OCI-LY3 (cell line): ENCODE results near the gene MYL5.

Experiments used
- H2AFZ ChIP-seq: fragments of 200-600, 300-600 bp; shearing (Covaris generic); 2 replicates; pipeline ENCODE4 v1.6.0; 2014; ENCODE audit warnings: antibody characterized with exemption, low read depth, low read length
- H3K27ac ChIP-seq: fragments of 200-600, 300-600 bp; sonication (generic); 2 replicates; pipeline ENCODE4 v1.5.1; 2014; ENCODE audit warnings: mild to moderate bottlenecking, low read length, moderate library complexity, mixed read lengths
- H3K27me3 ChIP-seq: fragments of 200-600, 300-600 bp; sonication (generic); 2 replicates; pipeline ENCODE4 v1.6.1; 2014; ENCODE audit warnings: low read depth, low read length, mixed read lengths
- H3K36me3 ChIP-seq: fragments of 200-600, 300-600 bp; sonication (generic); replicated peaks from 2 replicates; pipeline ENCODE3; 2014; ENCODE audit warnings: low read depth, low read length, mixed read lengths
- H3K4me1 ChIP-seq: fragments of 300-600, 200-600 bp; sonication (generic); 2 replicates; pipeline ENCODE4 v1.6.1; 2014; ENCODE audit warnings: low read length, mixed read lengths
- H3K4me2 ChIP-seq: fragments of 200-600, 300-600 bp; sonication (generic); 2 replicates; pipeline ENCODE4 v1.6.1; 2014; ENCODE audit warnings: low read length, mixed read lengths
- H3K4me3 ChIP-seq: fragments of 300-600, 200-600 bp; sonication (generic); 2 replicates; pipeline ENCODE4 v1.5.1; 2014; ENCODE audit warnings: antibody characterized with exemption, mild to moderate bottlenecking, low read length, moderate library complexity
- H3K79me2 ChIP-seq: fragments of 300-600, 200-600 bp; shearing (Covaris generic); 2 replicates; pipeline ENCODE4 v1.6.1; 2014; ENCODE audit warnings: mild to moderate bottlenecking, low read length, mixed read lengths
- H3K9ac ChIP-seq: fragments of 300-600, 200-600 bp; shearing (Covaris generic); 2 replicates; pipeline ENCODE4 v1.6.0; 2014; ENCODE audit warnings: mild to moderate bottlenecking, low read length, moderate library complexity
- H3K9me3 ChIP-seq: fragments of 200-600, 300-600 bp; shearing (Covaris generic); 2 replicates; pipeline ENCODE4 v1.6.1; 2014; ENCODE audit warnings: low read length, mixed read lengths; ENCODE audit not compliant: insufficient read depth
- H4K20me1 ChIP-seq: fragments of 200-600, 300-600 bp; sonication (generic); 2 replicates; pipeline ENCODE4 v1.6.1; 2016; ENCODE audit warnings: low read length, mixed read lengths; ENCODE audit not compliant: insufficient read depth
- CTCF ChIP-seq: fragments of 200-600, 300-600 bp; sonication (generic); IDR thresholded peaks from 2 replicates; pipeline ENCODE4 v1.5.1; 2014; ENCODE audit warnings: antibody characterized with exemption, low read length, low read depth
- EZH2phosphoT487 ChIP-seq: fragments of 200-600 bp; shearing (Covaris generic); IDR thresholded peaks from 2 replicates; pipeline ENCODE4 v1.6.1; 2018; ENCODE audit warnings: antibody characterized with exemption, mixed run types, low read depth

Gene MYL5

GRCh38 chr4:629636-629914 lies 44.8 kb upstream of the MYL5 start:
- Histone ChIP-seq H4K20me1 (no peaks in the 10 kb centered on the region), H3K27ac (no peak overlapping the region), H3K27me3 (no peaks in the 10 kb centered on the region), H3K4me2 (no peak overlapping the region), H2AFZ (no peak overlapping the region), H3K9ac (no peak overlapping the region), H3K79me2 (no peaks in the 10 kb centered on the region), H3K4me3 (no peak overlapping the region), H3K36me3 (no peaks in the 10 kb centered on the region), H3K4me1 (no peaks in the 10 kb centered on the region), H3K9me3 (no peaks in the 10 kb centered on the region)
- TF ChIP-seq EZH2phosphoT487 (no peak), CTCF (no peak)

GRCh38 chr4:629915-630641 lies 44.3 kb upstream of the MYL5 start:
- TF ChIP-seq CTCF (no peak), EZH2phosphoT487 (no peak)
- no peak overlapping the region for H3K9ac ChIP-seq
- no peaks in the 10 kb centered on the region for H3K36me3 ChIP-seq
- no peak overlapping the region for H2AFZ ChIP-seq
- H3K27me3 ChIP-seq, result no peaks in the 10 kb centered on the region
- H4K20me1 ChIP-seq, result no peaks in the 10 kb centered on the region
- no peaks in the 10 kb centered on the region for H3K4me1 ChIP-seq
- no peaks in the 10 kb centered on the region for H3K79me2 ChIP-seq
- no peak overlapping the region for H3K4me2 ChIP-seq
- no peaks in the 10 kb centered on the region for H3K9me3 ChIP-seq
- no peak overlapping the region for H3K27ac ChIP-seq
- H3K4me3 ChIP-seq, result no peak overlapping the region

GRCh38 chr4:630656-631055 lies 43.7 kb upstream of the MYL5 start:
- no peaks in the 10 kb centered on the region for H3K4me1 ChIP-seq
- H3K27ac ChIP-seq, result no peak overlapping the region
- no peaks in the 10 kb centered on the region for H4K20me1 ChIP-seq
- no peaks in the 10 kb centered on the region for H3K79me2 ChIP-seq
- H2AFZ ChIP-seq, result no peak overlapping the region
- no peaks in the 10 kb centered on the region for H3K9me3 ChIP-seq
- no peak for TF ChIP-seq CTCF
- no peak for TF ChIP-seq EZH2phosphoT487
- H3K36me3 ChIP-seq, result no peaks in the 10 kb centered on the region
- H3K27me3 ChIP-seq, result no peaks in the 10 kb centered on the region
- no peak overlapping the region for H3K4me3 ChIP-seq
- no peak overlapping the region for H3K4me2 ChIP-seq
- no peak overlapping the region for H3K9ac ChIP-seq

- Histone ChIP-seq H3K9me3 (no peaks in the 10 kb centered on the region), H4K20me1 (no peaks in the 10 kb centered on the region), H3K27ac (no peak overlapping the region), H3K4me2 (no peak overlapping the region), H3K9ac (no peak overlapping the region), H3K27me3 (no peaks in the 10 kb centered on the region), H3K79me2 (no peaks in the 10 kb centered on the region), H2AFZ (no peak overlapping the region), H3K4me3 (no peak overlapping the region), H3K4me1 (no peaks in the 10 kb centered on the region), H3K36me3 (no peaks in the 10 kb centered on the region)
- TF ChIP-seq EZH2phosphoT487, result no peak
- TF ChIP-seq CTCF, result no peak
Observed at GRCh38 chr4:632196-632790, 42.0 kb upstream of the MYL5 start.
